ENCODE results near the gene IFT43. TPM values are rescaled to one million over a fixed set of nuclear protein-coding genes. Genes with fewer than 3 reads are reported as not detected.

Gene IFT43
- total RNA-seq (2014; rRNA removed; shearing (Covaris generic)) = 35.1 and 56.1 TPM in 2 replicates

DNA sequence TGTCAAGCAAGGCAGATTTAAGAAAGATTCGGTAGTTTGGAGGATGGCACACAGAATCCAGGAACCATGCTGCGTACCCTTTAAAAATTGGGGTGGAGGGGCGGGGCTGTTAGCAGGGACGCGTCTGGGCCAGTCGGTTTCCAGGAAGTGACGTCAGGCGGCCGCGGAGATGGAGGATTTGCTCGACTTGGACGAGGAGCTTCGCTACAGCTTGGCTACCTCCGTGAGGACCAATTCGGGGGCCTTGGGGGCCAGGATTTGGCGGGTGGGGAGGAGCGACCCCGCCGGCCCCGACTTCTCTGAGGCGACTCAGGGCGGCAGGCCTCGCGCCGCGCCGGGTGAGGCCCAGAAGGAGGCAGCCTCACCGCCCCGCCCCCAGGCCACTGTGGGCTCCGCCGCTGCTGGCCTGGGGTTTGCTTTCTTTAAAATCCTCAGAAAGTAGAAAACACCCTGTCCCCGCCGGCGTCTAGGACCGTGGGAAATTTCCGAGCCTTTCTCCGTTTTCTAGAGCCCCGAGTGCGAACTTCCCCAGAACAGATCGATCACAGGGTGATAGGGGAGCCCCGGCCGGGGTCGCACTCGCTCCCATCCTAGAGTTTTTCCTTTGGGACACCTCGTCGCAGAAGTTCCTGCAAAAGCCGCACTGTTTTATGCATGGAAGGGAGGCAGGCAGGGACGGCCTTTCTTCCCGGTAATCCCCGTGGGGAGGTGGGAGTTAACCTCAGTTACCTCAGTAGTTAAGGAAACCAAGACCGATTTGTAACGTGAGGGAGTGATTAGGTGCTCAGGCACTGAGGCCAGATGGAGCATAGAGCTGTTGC lies at the start of gene IFT43:
IFT43 (plus strand) TSS at position 146 of the 821 bp plus-strand sequence; CDS start at position 170, 24 bp downstream.
- peak; percentile 52 for DNase-seq (ENCODE audit: low spot score)

DNA sequence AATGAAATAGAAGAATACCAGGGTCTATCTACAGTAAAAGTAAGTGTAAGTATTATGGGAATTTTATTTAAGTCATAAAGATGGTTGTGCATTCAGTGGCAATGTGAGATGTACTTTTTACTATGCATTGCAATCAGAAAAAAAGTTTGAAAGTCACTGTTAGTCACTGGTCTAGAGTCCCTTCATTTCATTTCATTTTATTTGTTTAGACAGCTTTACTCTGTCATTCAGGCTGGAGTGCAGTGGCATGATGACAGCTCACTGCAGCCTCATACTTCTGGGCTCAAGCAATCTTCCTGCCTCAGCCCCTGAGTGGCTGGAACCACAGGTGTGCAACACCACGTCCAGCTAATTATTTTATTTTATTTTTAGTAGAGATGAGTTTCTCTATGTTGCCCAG lies 46.4 kb upstream of the IFT43 start:
- DNase-seq (ENCODE audit: low spot score) = no peak

DNA sequence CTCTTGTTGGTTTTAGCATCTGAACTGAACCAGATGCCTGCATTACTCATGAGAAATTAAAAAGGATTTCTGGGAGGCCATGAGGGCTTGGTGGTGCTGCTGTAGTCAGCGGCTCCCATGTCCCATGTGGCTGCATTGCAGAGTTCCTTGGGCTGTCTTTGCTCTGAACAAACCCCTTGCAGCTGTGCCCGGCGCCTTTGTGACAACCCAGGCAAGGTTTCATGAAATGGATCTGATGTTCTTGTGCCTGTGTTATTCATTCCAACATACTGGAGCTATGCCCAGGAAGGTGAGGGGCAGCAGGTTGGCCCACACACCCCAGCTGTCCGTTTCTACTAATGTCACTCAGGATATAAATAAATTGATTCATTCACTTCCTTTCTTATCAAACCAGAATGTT lies 44.5 kb upstream of the IFT43 start:
- DNase-seq (ENCODE audit: low spot score) = no peak

DNA sequence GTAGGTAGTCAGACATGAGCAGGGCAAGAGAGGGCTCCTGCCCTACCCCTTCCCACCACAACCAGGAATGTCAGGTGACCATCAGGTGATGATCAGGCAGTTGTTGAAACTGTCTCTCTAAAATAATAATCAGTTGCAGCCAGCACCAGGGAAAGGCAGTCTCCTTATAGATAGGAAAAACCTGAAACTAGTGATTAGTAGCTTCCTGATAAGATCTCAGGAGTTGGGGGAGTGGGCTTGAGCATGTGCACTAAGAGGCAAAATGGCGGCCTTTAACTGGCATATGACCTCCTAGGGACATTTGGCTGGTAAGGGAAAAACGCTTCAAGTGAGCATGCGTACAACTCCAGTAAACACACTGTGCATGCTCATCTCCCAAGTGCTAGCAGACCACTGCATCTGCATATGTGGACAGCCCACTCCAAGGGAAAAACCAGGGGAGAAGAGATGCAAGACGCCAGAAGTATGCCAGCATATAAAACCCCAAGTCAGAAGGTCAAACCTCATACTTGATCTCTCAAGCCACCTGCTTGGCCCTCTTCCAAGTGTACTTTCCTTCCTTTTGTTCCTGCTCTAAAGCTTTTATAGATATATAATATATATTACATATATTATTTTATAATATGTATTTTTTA lies 40.8 kb upstream of the IFT43 start:
- DNase-seq (ENCODE audit: low spot score) = no peak

DNA sequence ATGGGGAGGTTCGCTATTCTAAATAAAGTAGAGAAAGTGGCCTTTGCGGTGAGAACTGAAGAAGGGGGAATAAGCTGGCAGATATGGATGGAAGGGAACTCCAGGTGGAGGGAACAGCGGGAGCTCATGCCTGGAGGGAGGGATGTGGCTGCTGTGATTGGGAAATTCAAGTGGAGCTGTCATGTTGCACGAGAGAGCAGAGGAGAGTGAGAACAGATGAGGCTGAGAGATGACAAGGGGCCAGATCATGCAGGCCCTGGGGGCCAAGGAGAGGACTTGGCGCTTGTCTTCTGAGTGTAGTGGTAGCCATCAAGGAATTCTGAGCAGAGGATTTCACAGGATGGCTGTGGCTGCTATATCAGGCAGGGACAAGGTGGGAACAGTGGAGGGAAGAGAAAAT lies 38.8 kb upstream of the IFT43 start:
- DNase-seq (ENCODE audit: low spot score) = no peak

DNA sequence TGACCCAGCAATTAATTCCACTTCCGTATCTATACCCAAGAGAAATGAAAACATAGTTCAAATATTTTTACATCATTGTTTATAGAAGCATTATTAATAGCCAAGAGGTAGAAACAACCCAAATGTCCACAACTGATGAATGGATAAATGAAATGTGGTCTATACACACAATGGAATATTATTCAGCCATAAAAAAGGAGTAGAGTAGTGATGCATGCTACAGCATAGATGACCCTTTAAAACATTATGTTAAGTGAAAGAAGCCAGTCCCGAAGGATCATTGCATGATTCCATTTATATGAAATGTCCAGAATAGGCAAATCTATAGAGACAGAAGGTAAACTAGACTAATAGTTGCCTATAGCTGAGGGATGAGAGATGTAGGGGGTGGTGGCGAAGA lies 33.1 kb upstream of the IFT43 start:
- no peak for DNase-seq (ENCODE audit: low spot score)

DNA sequence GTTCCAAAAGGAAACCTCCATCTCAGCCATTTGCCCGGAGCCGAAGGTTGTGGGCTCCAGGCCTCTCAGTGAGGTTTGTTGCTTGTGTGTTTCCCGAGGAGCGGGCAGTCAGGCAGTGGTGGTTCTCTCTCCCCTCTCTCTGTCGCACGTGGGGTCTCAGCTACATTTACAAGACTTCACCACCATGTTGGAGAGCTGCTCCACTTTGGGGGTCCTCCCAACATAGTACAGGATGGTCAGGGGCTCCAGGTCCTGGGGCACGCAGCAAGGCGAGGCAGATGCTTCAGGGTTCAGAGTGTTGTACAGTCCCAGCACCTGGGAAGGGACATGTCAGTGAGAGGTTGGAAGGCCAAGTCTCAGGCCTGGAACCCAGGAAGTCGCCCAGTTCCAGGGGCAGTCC lies 26.5 kb upstream of the IFT43 start:
- no peak for DNase-seq (ENCODE audit: low spot score)

DNA sequence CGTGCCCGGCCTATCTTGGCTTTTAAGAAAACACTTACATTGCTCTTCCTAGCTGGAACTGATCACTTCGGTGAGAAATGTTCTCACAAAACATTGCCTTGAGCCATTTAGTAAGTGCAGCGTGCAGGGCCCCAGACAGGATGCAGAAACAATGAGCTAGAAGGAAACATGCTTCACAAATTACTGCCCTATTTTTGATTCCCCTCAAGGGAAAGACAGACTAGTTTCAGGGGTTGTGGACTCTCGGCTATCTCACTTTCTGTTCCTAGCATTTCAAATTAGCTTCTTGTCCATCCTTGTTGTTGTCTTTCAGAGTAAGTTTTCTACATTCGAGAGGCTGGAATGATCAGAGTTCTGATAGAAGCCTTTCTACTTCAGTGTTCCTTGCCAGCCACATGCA lies 25.3 kb upstream of the IFT43 start:
- DNase-seq (ENCODE audit: low spot score) = no peak

DNA sequence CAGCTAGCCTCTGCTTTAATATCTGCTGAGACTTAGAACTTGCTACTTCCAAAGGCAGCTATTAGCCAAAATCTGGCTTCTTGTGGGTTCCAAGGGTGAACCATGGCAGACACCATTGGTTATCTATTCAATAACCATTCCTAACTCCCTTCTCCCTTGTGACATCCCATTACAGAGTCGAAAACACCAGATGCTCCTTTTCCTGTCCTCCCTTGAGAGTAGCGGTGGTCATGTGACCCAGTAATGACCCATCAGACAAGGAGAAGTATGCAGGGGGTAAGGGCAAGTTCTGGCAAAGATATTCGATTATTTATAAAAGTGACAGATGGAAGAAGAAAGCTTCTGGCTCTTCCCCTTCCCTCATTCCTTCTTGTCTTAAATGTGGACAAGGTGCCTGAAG lies 23.9 kb upstream of the IFT43 start:
- DNase-seq (ENCODE audit: low spot score) = no peak

DNA sequence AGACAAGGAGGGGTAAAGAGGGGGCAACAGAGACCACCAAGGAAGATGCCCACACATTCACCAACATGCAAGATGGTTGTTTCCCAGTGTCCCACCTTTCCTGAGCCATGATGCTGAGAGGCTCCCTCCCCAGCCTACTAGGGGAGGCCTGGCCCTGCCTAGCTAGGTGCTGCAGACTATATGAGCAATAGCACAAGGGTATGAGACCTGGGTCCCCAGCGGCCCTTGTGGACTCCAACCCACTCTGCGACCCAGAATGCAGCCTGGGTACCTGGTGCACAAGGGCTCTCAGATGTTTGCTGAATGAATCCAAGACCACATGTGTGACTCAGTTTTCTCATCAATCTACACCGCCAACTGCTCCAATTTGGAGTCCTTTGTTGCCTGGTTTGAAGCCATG lies 17.7 kb upstream of the IFT43 start:
- DNase-seq (ENCODE audit: low spot score) = no peak

DNA sequence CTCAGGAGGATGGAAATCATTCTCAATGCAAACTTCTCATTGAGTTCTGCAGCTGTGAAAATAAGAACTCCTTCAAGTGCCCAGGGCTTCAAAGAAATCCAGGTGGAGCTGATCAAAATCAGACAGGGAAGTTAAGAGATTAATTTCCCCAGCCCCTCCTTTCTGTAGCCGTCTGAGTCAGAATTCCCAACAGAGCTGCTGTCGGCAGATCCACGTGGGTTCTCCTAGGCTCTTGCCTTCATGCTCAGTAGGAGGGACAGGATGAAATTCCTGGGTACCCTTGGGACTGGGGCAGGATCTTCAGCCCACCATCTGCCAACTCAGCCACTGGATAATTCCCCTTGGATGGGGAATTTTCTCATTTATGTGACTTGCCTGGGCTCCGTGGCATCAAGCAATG lies 17.1 kb upstream of the IFT43 start:
- DNase-seq (ENCODE audit: low spot score) = peak; percentile 23

DNA sequence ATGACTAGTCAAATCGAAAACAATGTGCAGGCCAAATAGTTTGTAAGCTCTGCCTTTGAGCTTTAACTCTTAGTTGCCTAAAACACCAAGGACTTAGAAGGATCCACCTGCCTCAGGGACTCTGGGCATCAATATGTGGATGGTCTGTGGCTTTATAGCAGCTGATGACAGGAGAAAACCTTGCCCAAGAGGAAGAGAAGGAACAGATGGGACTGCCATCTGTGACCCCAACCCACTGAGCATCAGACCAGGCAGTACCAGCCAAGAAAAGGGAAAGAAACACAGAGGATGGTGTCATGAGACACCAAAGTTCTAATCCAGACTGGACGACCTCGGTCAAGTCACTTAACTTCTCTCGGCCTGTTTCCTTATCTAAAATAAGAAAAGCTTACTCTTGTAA lies 16.4 kb upstream of the IFT43 start:
- no peak for DNase-seq (ENCODE audit: low spot score)

DNA sequence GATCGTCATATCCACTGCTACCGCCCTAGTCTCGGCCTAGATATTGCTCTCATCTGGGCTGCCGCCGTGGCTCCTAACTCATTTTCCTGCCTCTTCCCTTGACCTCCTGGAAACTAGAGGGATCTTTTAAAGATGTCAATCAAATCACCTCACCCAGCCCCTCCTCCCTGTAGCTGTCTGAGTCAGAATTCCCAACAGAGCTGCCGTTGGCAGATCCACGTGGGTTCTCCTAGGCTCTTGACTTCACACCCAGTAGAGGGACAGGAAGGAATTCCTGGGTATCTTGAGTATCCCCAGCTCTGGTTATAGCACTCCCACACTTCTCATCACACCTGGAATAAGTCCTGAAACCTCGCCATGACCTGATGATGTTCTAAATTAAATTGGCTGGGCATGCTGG lies 15.7 kb upstream of the IFT43 start:
- no peak for DNase-seq (ENCODE audit: low spot score)

DNA sequence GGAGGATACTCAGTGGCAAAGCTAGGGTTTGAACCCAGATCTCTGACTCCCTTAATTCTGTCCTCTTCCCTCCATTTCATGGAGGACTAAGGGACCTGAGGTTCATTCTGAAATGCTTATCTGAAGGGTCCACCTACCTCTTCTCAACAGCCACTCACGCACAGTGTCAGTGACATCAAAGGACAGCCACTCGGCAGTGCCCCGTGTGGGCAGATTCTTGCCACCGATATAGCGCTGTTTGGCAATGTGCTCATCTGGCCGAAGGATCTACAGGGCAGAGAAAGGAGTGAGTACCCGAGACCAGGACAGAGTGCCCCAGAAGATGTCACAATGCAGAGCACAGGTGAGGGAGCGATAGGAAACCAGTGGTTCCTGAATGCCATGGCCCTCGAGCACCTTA lies 14.6 kb upstream of the IFT43 start:
- DNase-seq (ENCODE audit: low spot score) = no peak

DNA sequence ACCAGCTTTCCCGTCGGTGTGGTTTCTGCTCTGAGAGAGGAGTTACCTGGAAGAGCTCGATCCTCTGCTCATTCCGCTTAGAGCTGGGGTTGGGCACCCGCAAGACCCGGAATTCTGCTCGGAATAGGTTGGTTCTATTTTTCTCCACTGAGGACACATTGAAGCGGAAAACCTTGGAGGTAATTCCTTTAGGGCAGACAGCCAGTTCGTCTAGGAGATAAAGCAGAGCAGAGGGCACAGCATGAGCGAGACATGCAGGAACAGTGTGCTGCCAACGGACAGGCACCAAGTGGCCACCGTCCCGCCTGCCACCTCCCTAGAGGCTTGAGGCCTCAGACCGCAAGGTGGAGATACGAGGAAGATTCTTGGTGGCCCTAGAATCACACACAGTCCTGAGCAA lies 14.1 kb upstream of the IFT43 start:
- no peak for DNase-seq (ENCODE audit: low spot score)

DNA sequence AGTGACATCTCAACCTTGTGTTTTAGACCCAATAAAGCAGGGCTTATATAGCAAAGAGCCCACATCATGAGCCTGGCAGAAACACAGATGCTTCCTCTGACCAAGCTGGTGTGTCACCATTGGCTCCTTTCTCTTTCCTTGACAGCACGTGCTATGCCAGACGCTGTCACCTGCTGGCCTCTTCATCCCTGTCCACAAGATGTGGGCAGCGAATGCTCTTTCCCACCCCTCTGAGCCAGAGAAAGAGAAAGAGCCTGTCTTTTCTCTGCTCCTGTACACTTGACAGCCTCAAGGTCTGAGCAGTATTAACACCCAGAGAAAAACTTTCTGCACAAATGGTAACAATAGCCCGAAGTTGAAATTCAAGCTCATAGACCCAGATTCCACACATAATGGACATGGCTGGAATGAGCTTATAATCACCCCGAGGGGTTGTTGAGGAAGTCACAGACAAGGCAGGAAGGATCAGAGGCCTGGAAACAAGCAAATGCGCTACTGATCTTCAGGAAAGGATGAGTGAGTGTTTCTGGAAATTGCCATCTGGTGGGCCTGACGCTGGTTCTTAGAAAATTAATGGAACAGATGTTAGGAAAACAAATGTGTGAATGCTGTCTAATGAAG lies 12.7 kb upstream of the IFT43 start:
- no peak for DNase-seq (ENCODE audit: low spot score)

DNA sequence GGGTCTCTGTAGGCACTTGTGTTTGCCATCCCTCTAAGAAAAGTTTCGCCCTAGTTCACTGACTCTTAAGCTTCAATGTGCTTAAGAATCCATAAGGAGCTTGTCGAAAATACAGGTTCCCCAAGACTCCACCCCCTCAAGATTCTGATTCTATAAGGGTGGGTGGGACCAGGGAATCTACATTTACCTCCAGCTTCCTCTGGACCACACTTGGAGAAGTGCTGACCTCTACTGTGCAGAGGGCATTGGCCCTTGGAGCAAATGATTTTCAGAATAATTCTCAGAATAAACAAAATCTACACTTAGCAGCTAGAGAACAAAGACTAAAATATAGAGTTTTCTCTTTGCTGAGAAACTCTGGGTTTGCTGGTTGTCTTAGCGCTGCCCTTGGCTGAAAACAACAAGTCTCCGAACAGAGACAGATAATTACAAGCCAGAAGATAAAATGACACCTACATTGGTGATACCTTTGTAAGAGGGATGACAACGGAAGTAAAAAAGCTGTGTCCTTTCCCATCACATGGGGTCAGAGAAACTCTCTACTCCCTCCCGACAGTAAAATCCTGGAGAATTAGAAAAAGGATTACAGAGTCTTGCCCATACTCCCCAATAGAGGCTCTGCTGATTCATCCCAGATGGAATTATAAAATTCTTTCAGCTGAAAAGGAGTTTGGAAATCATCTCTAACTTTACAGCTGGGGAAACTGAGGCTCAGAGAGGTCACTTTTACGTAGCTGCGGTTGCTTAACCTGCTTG lies 8.6 kb upstream of the IFT43 start:
- DNase-seq (ENCODE audit: low spot score) = no peak

DNA sequence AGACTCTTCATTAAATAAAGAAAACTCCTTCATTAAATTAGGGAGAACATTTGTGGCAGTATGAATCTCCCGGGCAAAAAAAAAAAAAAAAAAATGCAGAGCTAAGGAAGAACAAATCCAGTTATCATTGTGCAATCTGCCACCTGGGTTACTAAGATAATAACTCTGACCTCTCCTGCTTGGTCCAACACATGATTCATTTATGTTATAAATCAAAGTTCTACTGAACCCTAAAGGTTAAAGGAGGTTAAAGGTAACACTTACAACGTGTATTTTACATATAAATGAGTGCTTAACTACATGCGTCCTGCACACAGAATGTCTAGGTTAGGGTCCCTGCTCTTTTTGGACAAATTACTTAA lies 8.0 kb upstream of the IFT43 start:
- no peak for DNase-seq (ENCODE audit: low spot score)

DNA sequence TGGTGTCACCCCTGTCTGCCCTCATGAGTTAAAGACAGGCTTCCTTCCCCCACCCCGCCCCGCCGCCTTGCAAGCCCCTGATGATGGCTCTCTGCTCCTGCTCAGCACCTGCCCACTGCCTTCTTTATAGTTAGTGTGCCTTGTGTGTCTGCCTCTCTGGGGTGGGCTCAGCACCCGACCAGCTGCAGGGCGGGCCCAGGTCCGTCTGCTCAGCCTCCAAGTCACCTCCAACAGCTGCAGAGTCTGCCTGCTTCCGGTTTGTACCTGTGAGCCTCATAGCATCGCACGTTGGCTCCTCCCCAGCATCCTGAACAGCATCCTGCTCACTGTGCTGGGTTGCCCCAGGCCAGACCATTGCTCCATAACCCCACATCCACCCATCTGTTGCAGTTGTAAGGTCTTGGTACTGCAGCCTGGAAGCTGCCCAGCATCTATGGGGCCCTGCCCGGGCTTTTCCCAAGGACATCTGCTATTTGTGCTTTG lies 7.3 kb upstream of the IFT43 start:
- DNase-seq (ENCODE audit: low spot score) = no peak

DNA sequence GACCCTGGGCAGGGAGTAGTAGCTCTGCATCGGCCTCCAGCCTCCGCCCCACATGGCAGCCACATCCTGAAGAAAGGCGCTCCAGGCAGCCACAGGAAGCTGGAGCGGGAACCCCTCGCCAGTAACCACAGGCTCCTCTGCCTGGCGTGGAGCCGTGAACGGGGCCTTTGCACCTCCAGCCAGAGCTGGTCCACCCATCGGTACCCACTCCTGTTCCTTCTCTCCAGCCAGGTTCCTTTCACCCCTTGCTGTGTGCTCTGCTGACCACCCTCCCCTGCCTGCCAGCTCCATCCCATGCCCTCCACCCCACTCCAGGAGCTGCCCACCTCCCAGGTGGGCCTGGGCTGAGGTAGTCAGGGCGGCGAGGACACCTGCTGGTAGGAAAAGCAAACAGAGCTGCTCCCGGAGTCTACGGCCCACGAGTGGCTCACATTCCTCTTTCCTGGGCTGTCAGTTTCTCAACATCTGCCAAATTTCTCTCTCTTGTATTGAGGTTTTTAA lies 6.4 kb upstream of the IFT43 start:
- no peak for DNase-seq (ENCODE audit: low spot score)

DNA sequence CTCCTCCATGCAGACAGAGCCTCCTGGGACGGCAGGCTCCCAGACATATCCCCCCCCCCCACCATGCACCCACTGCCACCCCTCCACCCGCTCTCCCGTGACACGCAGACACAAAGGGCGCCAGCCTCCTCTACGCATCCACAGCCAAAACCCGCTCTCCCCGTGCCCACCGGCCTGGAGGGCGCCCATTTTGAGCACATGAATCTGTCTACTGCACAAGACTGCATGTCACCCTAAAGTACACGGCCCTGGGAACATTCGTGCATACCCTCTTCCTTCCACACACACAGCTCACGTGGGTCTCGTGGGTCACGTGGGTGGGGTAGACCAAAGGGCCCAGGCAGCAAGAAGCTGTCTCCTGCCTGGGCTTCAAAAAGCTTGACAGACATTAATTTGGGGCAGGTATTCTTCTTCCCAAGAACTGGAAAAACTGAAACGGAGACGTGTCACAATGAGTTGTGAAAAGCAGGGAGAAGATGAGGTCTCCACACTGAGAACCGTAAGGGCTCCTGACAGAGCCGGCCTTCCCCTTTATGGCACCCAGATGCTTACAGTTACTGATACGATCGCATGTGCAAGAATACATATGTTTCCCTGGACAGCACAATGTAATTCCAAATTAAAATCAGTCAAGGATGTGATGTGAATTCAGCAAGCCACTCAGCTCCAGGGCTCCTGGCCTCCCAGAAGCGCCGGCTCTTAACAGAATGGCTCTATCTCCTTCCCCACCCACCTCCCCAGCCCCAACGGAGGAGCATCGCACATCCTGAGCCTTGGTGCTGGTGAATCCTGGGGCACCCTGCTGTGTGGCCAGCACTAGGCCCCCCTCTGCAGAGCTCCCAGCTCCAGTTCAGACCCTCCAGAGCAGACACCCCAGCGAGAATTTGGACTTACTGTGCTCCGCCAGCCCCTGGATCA lies 5.7 kb upstream of the IFT43 start:
- DNase-seq (ENCODE audit: low spot score) = no peak

Data from A172 (cell line).